Measurements from ENCODE around the gene UBE2J1.

Gene UBE2J1

DNA sequence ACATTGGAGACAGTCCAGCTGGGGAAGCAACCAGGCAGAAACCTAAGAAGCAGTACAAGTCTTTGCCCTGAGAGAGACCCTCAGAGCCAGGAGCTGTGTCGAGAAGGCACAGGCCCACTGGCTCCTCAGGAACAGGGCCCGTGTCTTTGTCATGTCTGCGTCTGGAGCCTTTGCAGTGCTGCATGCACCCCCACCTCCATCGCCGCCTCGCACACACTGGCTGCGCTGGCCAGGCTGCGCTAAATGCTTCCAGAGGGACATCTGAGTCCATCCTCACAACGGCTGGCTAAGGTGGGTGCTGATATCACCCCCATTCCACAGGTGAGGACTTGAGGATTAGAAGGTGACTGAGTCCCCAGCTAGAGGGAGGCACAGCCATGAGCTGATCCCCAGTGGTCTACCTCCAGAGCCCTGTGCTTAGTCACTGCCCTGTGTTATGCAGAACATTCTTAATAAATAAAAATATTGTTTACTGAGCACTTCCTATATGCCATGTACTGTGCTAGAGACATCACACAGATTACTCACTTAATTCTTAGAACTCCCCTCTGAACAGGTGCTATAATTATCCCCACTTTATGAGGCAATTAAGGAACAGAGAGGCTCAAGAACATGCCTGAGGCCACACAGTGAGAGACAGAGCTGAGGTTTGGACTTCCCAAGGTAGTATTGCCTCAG is 65.0 kb downstream of the UBE2J1 start:
- Histone ChIP-seq H3K9me3 (ENCODE audit: low read length) (no peaks in the 10 kb centered on the region), H3K36me3 (ENCODE audit: insufficient read depth, low read length) (no peaks in the 10 kb centered on the region), H3K4me1 (ENCODE audit: insufficient read depth, low read length) (peaks cover 4% of the 10 kb centered on the region), H3K27me3 (ENCODE audit: insufficient read depth, low read length) (no peaks in the 10 kb centered on the region), H3K4me3 (ENCODE audit: low read length) (no peak overlapping the region), H2AFZ (ENCODE audit: low read depth, low read length) (no peak overlapping the region)

GRCh38 chr6:89286516-89286915 is 66.0 kb downstream of the UBE2J1 start:
- Histone ChIP-seq H3K4me1 (ENCODE audit: insufficient read depth, low read length) (peaks cover 4% of the 10 kb centered on the region), H3K9me3 (ENCODE audit: low read length) (no peaks in the 10 kb centered on the region), H3K36me3 (ENCODE audit: insufficient read depth, low read length) (no peaks in the 10 kb centered on the region), H3K4me3 (ENCODE audit: low read length) (no peak overlapping the region), H3K27me3 (ENCODE audit: insufficient read depth, low read length) (no peaks in the 10 kb centered on the region), H2AFZ (ENCODE audit: low read depth, low read length) (no peak overlapping the region)

GRCh38 chr6:89284963-89285735 is 67.4 kb downstream of the UBE2J1 start:
- Histone ChIP-seq H3K4me1 (ENCODE audit: insufficient read depth, low read length) (peaks cover 4% of the 10 kb centered on the region), H2AFZ (ENCODE audit: low read depth, low read length) (no peak overlapping the region), H3K36me3 (ENCODE audit: insufficient read depth, low read length) (no peaks in the 10 kb centered on the region), H3K9me3 (ENCODE audit: low read length) (no peaks in the 10 kb centered on the region), H3K27me3 (ENCODE audit: insufficient read depth, low read length) (no peaks in the 10 kb centered on the region), H3K4me3 (ENCODE audit: low read length) (no peak overlapping the region)

- no peak overlapping the region for H3K4me3 ChIP-seq (ENCODE audit: low read length)
- no peaks in the 10 kb centered on the region for H3K36me3 ChIP-seq (ENCODE audit: insufficient read depth, low read length)
- H2AFZ ChIP-seq (ENCODE audit: low read depth, low read length): no peak overlapping the region
- H3K27me3 ChIP-seq (ENCODE audit: insufficient read depth, low read length): no peaks in the 10 kb centered on the region
- H3K9me3 ChIP-seq (ENCODE audit: low read length): no peaks in the 10 kb centered on the region
- H3K4me1 ChIP-seq (ENCODE audit: insufficient read depth, low read length): peaks cover 4% of the 10 kb centered on the region
These were observed 68.4 kb downstream of the UBE2J1 start for GRCh38 chr6:89284081-89284480.

DNA sequence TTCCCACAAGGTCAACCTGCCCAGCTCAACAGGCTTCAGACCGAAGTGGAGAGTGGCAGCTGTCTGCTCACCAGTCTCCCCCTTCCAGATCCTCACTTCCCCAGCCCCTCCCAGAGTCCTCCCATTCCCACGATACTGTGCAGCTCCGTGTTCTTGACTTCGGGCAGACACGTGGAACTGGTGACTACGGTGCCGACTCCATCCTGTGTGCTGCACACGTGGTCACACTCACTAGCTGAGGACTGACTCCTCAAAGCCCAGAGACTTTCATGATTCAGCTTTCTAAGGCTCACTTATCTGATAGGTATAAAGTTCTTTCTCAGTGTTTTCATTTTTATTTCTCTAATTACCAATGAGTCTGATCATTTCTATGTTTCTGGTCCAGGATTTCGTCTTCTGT is 69.8 kb downstream of the UBE2J1 start:
- H3K4me1 ChIP-seq (ENCODE audit: insufficient read depth, low read length): peaks cover 4% of the 10 kb centered on the region
- no peak overlapping the region for H2AFZ ChIP-seq (ENCODE audit: low read depth, low read length)
- H3K27me3 ChIP-seq (ENCODE audit: insufficient read depth, low read length): no peaks in the 10 kb centered on the region
- no peaks in the 10 kb centered on the region for H3K9me3 ChIP-seq (ENCODE audit: low read length)
- H3K4me3 ChIP-seq (ENCODE audit: low read length): no peak overlapping the region
- no peaks in the 10 kb centered on the region for H3K36me3 ChIP-seq (ENCODE audit: insufficient read depth, low read length)

DNA sequence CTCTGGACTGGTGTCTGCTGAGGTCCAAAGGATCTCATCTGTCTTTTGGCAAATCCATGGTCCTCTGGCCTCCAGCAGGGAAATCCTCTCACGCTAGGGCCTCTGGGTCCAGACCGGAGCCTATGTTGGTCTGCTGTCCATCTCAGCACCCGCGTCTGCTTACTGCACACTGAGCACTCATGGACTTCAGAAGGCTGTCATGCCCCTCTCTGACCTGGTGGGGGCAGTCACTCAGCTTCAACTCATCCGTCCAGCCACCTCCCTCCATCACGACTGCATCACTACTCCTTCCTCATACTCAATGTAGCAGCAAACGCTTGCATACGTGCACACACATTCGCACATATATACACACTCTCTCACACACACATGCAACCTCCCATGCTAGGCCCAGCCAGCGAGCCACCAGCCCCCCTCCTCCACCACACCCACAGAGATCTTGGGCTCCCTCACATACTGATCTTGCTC is 70.7 kb downstream of the UBE2J1 start:
- H3K27me3 ChIP-seq (ENCODE audit: insufficient read depth, low read length): no peaks in the 10 kb centered on the region
- no peak overlapping the region for H2AFZ ChIP-seq (ENCODE audit: low read depth, low read length)
- no peaks in the 10 kb centered on the region for H3K36me3 ChIP-seq (ENCODE audit: insufficient read depth, low read length)
- no peak overlapping the region for H3K4me3 ChIP-seq (ENCODE audit: low read length)
- H3K9me3 ChIP-seq (ENCODE audit: low read length): no peaks in the 10 kb centered on the region
- H3K4me1 ChIP-seq (ENCODE audit: insufficient read depth, low read length): peaks cover 4% of the 10 kb centered on the region

GRCh38 chr6:89278956-89279355 is 73.6 kb downstream of the UBE2J1 start:
- no peak overlapping the region for H3K4me3 ChIP-seq (ENCODE audit: low read length)
- H3K27me3 ChIP-seq (ENCODE audit: insufficient read depth, low read length): no peaks in the 10 kb centered on the region
- H3K4me1 ChIP-seq (ENCODE audit: insufficient read depth, low read length): no peaks in the 10 kb centered on the region
- H3K36me3 ChIP-seq (ENCODE audit: insufficient read depth, low read length): no peaks in the 10 kb centered on the region
- H2AFZ ChIP-seq (ENCODE audit: low read depth, low read length): no peak overlapping the region
- H3K9me3 ChIP-seq (ENCODE audit: low read length): no peaks in the 10 kb centered on the region

Measured in neuron (in vitro differentiated cells).